PC-9 (cell line): ENCODE results near the gene ARSJ. TPM values are rescaled to one million over a fixed set of nuclear protein-coding genes. Genes with fewer than 3 reads are reported as not detected.

ENCODE experiments used
- BruUV-seq: library from RNA; stranded (reverse); fragments of 400-500 nt; replicated peaks from 2 replicates; lab custom pipeline; 2021; lab: Mats Ljungman, UMichigan
- CTCF ChIA-PET: fragments of 300-600 bp; sonication (Branson Sonifier 250); formaldehyde crosslinking; loops from one replicate; lab custom pipeline; 2022; ENCODE audit warnings: antibody characterized with exemption; lab: Charles Lee
- POLR2A ChIA-PET: fragments of 300-600 bp; sonication (Branson Sonifier 250); formaldehyde crosslinking; loops from one replicate; lab custom pipeline; 2022; ENCODE audit warnings: antibody characterized with exemption; ENCODE audit not compliant: unreplicated experiment; lab: Charles Lee
- DNase-seq, 2 experiments: peaks; one replicate each; pipeline versions ENCODE4 v3.0.0 to v3.0.0-alpha.2; 2015 to 2022; ENCODE audit warnings: mixed read lengths in 1 of 2
- H2AFZ ChIP-seq: fragments of 200-600 bp; sonication (generic); 2 replicates; pipeline ENCODE4 v1.8.1; 2017; ENCODE audit warnings: antibody characterized with exemption
- H3F3A ChIP-seq: fragments of 200-600 bp; sonication (generic); 2 replicates; pipeline ENCODE4 v1.8.1; 2017; ENCODE audit warnings: antibody characterized with exemption, mild to moderate bottlenecking, low read depth; ENCODE audit not compliant: insufficient read depth
- H3K27ac ChIP-seq: fragments of 200-600 bp; sonication (generic); 2 replicates; pipeline ENCODE4 v1.6.1; 2016; ENCODE audit warnings: mixed run types
- H3K27me3 ChIP-seq: fragments of 200-600 bp; sonication (generic); 2 replicates; pipeline ENCODE4 v1.6.1; 2016; ENCODE audit warnings: low read depth, mixed run types; ENCODE audit not compliant: insufficient read depth
- H3K36me3 ChIP-seq: fragments of 200-600 bp; sonication (generic); 2 replicates; pipeline ENCODE4 v1.6.1; 2016; ENCODE audit warnings: low read depth, mixed run types
- H3K4me1 ChIP-seq: fragments of 200-600 bp; sonication (generic); replicated peaks from 2 replicates; pipeline ENCODE4 v1.6.1; 2016; ENCODE audit warnings: mixed run types; ENCODE audit not compliant: insufficient read depth
- H3K4me2 ChIP-seq: fragments of 200-600 bp; sonication (generic); 2 replicates; pipeline ENCODE4 v1.6.1; 2017; ENCODE audit warnings: mixed run types
- H3K4me3 ChIP-seq: fragments of 200-600 bp; sonication (generic); 2 replicates; pipeline ENCODE4 v1.6.1; 2016; ENCODE audit warnings: mixed run types
- H3K79me2 ChIP-seq: fragments of 200-600 bp; sonication (generic); 2 replicates; pipeline ENCODE4 v1.6.1; 2017; ENCODE audit warnings: low read depth, mixed run types
- H3K9me2 ChIP-seq: fragments of 200-600 bp; sonication (generic); 2 replicates; pipeline ENCODE4 v1.8.1; 2017; ENCODE audit warnings: mild to moderate bottlenecking; ENCODE audit not compliant: insufficient read depth
- H3K9me3 ChIP-seq: fragments of 200-600 bp; sonication (generic); 2 replicates; pipeline ENCODE4 v1.8.1; 2016; ENCODE audit warnings: low read depth; ENCODE audit not compliant: insufficient read depth
- H4K20me1 ChIP-seq: fragments of 200-600 bp; sonication (generic); 2 replicates; pipeline ENCODE4 v1.8.1; 2017; ENCODE audit not compliant: insufficient read depth
- EZH2 ChIP-seq: fragments of 200-600 bp; sonication (generic); IDR thresholded peaks from 2 replicates; pipeline ENCODE4 v1.8.0; 2017; ENCODE audit warnings: antibody characterized with exemption, low read depth
- intact Hi-C: fragments of 100-400 bp; cut with micrococcal nuclease; formaldehyde crosslinking; loops from one replicate; pipeline ENCODE4 v1.10.0; 2022; ENCODE audit not compliant: unreplicated experiment
- total RNA-seq: library from RNA; stranded (reverse); gene quantifications from 2 replicates; pipeline ENCODE4 v1.2.3, GENCODE V29; 2021
- TF ChIP-seq, protein P1 (sequence below): fragments of 200-600 bp; sonication (generic); conservative IDR thresholded peaks from 2 replicates; pipeline ENCODE4 v1.6.1; 2017; ENCODE audit warnings: mixed run types, antibody characterized with exemption, mild to moderate bottlenecking, moderate library complexity

Gene ARSJ
- total RNA-seq, 1 experiment from 2014 or later = 0.55 TPM

DNA sequence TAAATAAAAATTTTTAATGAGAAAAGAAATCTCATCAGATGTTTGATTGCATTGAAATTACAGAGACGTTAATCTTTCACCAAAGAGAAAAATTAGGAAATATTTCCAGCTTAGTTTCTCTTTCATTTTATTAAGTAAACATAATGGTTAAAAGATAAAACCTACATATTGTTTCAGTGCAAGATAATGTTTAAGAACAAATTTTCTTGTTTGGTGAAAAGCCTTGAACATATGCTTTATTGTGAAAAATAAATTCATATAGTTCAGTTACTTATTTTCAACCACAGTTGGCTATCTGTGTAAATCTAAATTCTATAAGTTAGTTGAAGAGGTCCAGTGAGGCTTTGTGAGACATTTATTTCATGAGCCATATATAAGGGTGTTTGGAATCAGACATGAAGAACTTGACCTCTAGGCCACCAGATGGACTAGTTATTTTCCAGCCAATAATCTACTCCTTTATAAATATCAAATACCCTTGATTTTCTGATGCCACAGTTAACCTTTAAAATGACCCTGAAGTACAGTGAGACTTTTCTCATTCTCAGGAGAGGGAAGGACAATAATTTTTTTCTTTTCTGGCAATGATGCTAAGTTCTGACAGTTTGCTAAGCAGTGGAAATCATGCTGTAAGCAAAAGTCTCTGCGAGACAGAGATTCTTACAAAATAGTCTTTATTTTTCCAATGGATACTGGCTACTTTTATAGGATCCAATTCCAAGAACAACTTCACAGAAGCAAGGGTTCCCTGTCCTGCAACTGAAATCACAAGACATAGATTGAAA, 2.5 kb downstream of the ARSJ start:
- Histone ChIP-seq H3K4me3 (no peak overlapping the region), H3K9me2 (no peaks in the 10 kb centered on the region), H2AFZ (no peak overlapping the region), H3K27me3 (no peaks in the 10 kb centered on the region), H4K20me1 (no peaks in the 10 kb centered on the region), H3K9me3 (no peaks in the 10 kb centered on the region), H3K4me2 (no peak overlapping the region), H3K79me2 (no peaks in the 10 kb centered on the region), H3K4me1 (no peaks in the 10 kb centered on the region), H3K36me3 (no peaks in the 10 kb centered on the region), H3K27ac (no peak overlapping the region), H3F3A (no peaks in the 10 kb centered on the region)
- ChIA-PET POLR2A (interaction anchor here (0.6 kb wide), 1 partner anchor 29 kb away, joined by 5 read pairs; no protein-coding TSS in a partner anchor), CTCF (interaction anchor here (0.9 kb wide), 1 partner anchor 29 kb away, joined by 3 read pairs; no protein-coding TSS in a partner anchor)
- intact Hi-C loops = no loop called here
- DNase-seq = no peak
- TF ChIP-seq, protein P1, sequence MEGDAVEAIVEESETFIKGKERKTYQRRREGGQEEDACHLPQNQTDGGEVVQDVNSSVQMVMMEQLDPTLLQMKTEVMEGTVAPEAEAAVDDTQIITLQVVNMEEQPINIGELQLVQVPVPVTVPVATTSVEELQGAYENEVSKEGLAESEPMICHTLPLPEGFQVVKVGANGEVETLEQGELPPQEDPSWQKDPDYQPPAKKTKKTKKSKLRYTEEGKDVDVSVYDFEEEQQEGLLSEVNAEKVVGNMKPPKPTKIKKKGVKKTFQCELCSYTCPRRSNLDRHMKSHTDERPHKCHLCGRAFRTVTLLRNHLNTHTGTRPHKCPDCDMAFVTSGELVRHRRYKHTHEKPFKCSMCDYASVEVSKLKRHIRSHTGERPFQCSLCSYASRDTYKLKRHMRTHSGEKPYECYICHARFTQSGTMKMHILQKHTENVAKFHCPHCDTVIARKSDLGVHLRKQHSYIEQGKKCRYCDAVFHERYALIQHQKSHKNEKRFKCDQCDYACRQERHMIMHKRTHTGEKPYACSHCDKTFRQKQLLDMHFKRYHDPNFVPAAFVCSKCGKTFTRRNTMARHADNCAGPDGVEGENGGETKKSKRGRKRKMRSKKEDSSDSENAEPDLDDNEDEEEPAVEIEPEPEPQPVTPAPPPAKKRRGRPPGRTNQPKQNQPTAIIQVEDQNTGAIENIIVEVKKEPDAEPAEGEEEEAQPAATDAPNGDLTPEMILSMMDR = no peak
- no peak for TF ChIP-seq EZH2
- no TSS peak for BruUV-seq

DNA sequence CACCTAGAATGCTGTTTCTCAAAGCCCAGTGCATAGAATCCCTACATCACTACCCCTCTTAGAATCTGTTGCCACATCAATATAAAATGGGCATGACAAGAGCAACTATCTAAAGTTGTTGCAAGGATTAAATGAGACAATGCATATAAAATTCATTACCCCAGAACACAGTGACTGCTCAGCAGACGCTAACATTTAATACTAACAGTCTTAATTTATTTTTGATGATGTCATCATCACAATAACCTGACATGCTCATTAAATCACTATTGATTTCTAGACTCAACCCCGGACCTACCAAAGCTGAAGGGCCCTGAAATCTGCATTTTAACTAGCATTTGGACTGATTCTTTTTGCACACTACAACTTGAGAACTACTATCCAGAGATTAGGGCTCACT, 3.9 kb downstream of the ARSJ start:
- Histone ChIP-seq H3K9me2 (no peaks in the 10 kb centered on the region), H3K9me3 (no peaks in the 10 kb centered on the region), H3K4me2 (no peak overlapping the region), H3K36me3 (no peaks in the 10 kb centered on the region), H4K20me1 (no peaks in the 10 kb centered on the region), H3F3A (no peaks in the 10 kb centered on the region), H2AFZ (no peak overlapping the region), H3K4me3 (no peak overlapping the region), H3K27ac (no peak overlapping the region), H3K79me2 (no peaks in the 10 kb centered on the region), H3K4me1 (no peaks in the 10 kb centered on the region), H3K27me3 (no peaks in the 10 kb centered on the region)
- ChIA-PET CTCF (no interaction called here), POLR2A (no interaction called here)
- no peak for DNase-seq
- intact Hi-C loops = no loop called here
- TF ChIP-seq, protein P1 = no peak
- no peak for TF ChIP-seq EZH2
- BruUV-seq = no TSS peak

DNA sequence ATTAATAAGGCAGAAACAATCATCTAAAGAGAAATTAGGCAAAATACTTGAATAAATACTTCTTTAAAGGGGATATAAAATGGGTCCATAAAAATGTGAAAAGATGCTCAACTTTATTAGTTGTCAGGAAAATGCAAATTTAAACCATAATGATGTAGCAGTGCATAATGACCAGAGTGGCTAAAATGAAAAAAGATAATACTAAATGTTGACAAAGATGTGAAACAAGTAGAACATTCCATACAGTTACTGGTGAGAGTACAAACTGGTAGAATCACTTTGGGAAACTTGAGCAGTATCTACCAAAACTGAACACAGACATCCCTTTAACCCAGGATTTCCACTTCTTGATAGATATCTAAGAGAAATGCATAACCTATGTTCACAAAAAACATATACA, 5.0 kb downstream of the ARSJ start:
- BruUV-seq = no TSS peak
- Histone ChIP-seq H2AFZ (no peak overlapping the region), H3K79me2 (no peaks in the 10 kb centered on the region), H3K9me3 (no peaks in the 10 kb centered on the region), H3K4me2 (no peak overlapping the region), H3K36me3 (no peaks in the 10 kb centered on the region), H4K20me1 (no peaks in the 10 kb centered on the region), H3K4me3 (no peak overlapping the region), H3K4me1 (no peaks in the 10 kb centered on the region), H3K27me3 (no peaks in the 10 kb centered on the region), H3K27ac (no peak overlapping the region), H3F3A (no peaks in the 10 kb centered on the region), H3K9me2 (no peaks in the 10 kb centered on the region)
- no peak for DNase-seq
- TF ChIP-seq, protein P1 = no peak
- TF ChIP-seq EZH2 = no peak
- CTCF ChIA-PET = no interaction called here
- intact Hi-C loops = no loop called here
- POLR2A ChIA-PET = no interaction called here
